Spleen (tissue), 11 donors: Measurements from ENCODE around the gene IGFL1. TPM values are rescaled to one million over a fixed set of nuclear protein-coding genes. Genes with fewer than 3 reads are reported as not detected.

Source experiments
- DNase-seq: peaks from one replicate; pipeline ENCODE4 v3.0.0-alpha.2; 2020
- H3K27ac ChIP-seq, 8 donors: fragments of 200-600 bp; sonication (generic) in 7 of 8; 1 replicate in 4 of 8; 2 replicates in 4 of 8; pipeline versions ENCODE4 v1.5.0 to v1.8.0; 2016 to 2021; ENCODE audit warnings: inconsistent platforms in 4 of 8, mild to moderate bottlenecking in 4 of 8, moderate library complexity in 1 of 8
- H3K27me3 ChIP-seq, 7 donors: fragments of 200-600 bp; sonication (generic) in 6 of 7; replicated peaks in 1 of 7; 1 replicate in 4 of 7; 2 replicates in 3 of 7; pipeline versions ENCODE4 v1.5.0 to v1.8.0; 2016 to 2021; ENCODE audit warnings: inconsistent platforms in 3 of 7, mild to moderate bottlenecking in 1 of 7
- H3K36me3 ChIP-seq, 6 donors: fragments of 200-600 bp; sonication (generic) in 5 of 6; 1 replicate in 4 of 6; 2 replicates in 2 of 6; pipeline versions ENCODE4 v1.5.0 to v1.8.0; 2016 to 2021; ENCODE audit warnings: inconsistent platforms in 2 of 6
- H3K4me1 ChIP-seq, 6 donors: fragments of 200-600 bp; sonication (generic) in 5 of 6; 1 replicate in 3 of 6; 2 replicates in 3 of 6; pipeline versions ENCODE4 v1.5.0 to v1.8.0; 2016 to 2021; ENCODE audit warnings: inconsistent platforms in 3 of 6
- H3K4me3 ChIP-seq, 8 donors: fragments of 200-600 bp; sonication (generic) in 7 of 8; 1 replicate in 4 of 8; 2 replicates in 4 of 8; pipeline versions ENCODE4 v1.5.0 to v1.8.0; 2016 to 2021; ENCODE audit warnings: inconsistent platforms in 4 of 8, mild to moderate bottlenecking in 4 of 8, moderate library complexity in 2 of 8
- H3K9me3 ChIP-seq, 8 donors: fragments of 200-600 bp; sonication (generic) in 7 of 8; 1 replicate in 4 of 8; 2 replicates in 4 of 8; pipeline versions ENCODE4 v1.5.0 to v1.8.0; 2016 to 2021; ENCODE audit warnings: inconsistent platforms in 4 of 8
- CTCF ChIP-seq, 11 experiments: fragments of 200-600 bp in 7 of 11; fragments of 450-650 bp in 4 of 11; sonication (generic) in 4 of 11; IDR thresholded peaks in 8 of 11; conservative IDR thresholded peaks in 3 of 11; 1 replicate in 7 of 11; 2 replicates in 4 of 11; pipeline versions ENCODE4 v1.4.0 to v1.8.0; 2016 to 2021; ENCODE audit warnings: antibody characterized with exemption in 11 of 11, inconsistent platforms in 4 of 11, mild to moderate bottlenecking in 1 of 11
- POLR2A ChIP-seq, 3 donors: fragments of 450-650 bp; IDR thresholded peaks; one replicate each; pipeline ENCODE4 v1.5.1; 2017; ENCODE audit warnings: antibody characterized with exemption in 3 of 3, mild to moderate bottlenecking in 1 of 3
- POLR2AphosphoS5 ChIP-seq, 3 donors: sonication (generic); formaldehyde crosslinking; IDR thresholded peaks; one replicate each; pipeline ENCODE4 v1.5.1; 2017; ENCODE audit warnings: antibody characterized with exemption in 3 of 3
- WGBS, 5 donors: extraction: QIAGEN DNeasy Blood & Tissue Kit in 3 of 5; methylation state at CpG; one replicate each; pipeline versions ENCODE4 v1.1.5 to v1.1.7; 2013 to 2018; 5-methylcytosine and 5-hydroxymethylcytosine counted together
- intact Hi-C: fragments of 100-400 bp; cut with DNase I; formaldehyde crosslinking; loops from one replicate; pipeline ENCODE4 v1.15.0; 2023; ENCODE audit warnings: low total_unique reads
- polyA plus RNA-seq, 3 donors: library from polyadenylated mRNA; stranded (reverse); fragments of 200-250 nt; gene quantifications; one replicate each; pipeline ENCODE4 v1.2.1, GENCODE V29; 2013
- total RNA-seq, 7 donors: library from RNA; depleted of rRNA in 3 of 7; stranded (reverse); fragments of >200 nt in 3 of 7; fragmentation: NEBNext Ultra II Directional in 4 of 7; extraction: Animal tissue kit (Norgen Biotek cat#: 25700) in 4 of 7; gene quantifications; one replicate each; pipeline versions ENCODE4 v1.1.0 to v1.2.1, GENCODE V29; 2016 to 2021
- donor health status: healthy with polysubstance abuse.
- donor health status: DM: no; HTN: no; CAD: no; lungs with moderate emphysema.
- donor health status: DM: no; HTN: no; CAD: no.
- donor health status: Bipolar disorder and iron deficiency.
- donor health status: healthy.
- donor health status: DM: no; HTN: no; CAD: no.
- donor health status: DM: yes; HTN: yes; CAD: no.

IGFL1 gene
- total and polyA plus RNA-seq, 10 donors: not detected

GRCh38 chr19:46213806-46214205 lies 15.7 kb upstream of the IGFL1 start:
- Histone ChIP-seq H3K9me3 (no peaks in the 10 kb centered on the region), H3K27ac (no peak overlapping the region), H3K27me3 (peaks cover 0 to 67% (median 0%) of the 10 kb centered on the region in 7 donors), H3K4me1 (peaks cover 0 to 9% (median 0%) of the 10 kb centered on the region in 6 donors), H3K4me3 (no peak overlapping the region), H3K36me3 (no peaks in the 10 kb centered on the region)
- no peak for DNase-seq
- WGBS, 5 donors: 85 to 92% (median 90%) methylated on average over 19 of the region's 19 CpGs
- intact Hi-C loops: no loop called here
- TF ChIP-seq POLR2AphosphoS5 (IDR thresholded peaks at IDR 0.05) (no peak), CTCF (IDR thresholded peaks at IDR 0.05 in 8 of 11, conservative IDR thresholded peaks at IDR 0.05 in 3 of 11) (no peak), POLR2A (IDR thresholded peaks at IDR 0.05) (no peak)

- TF ChIP-seq POLR2AphosphoS5 (IDR thresholded peaks at IDR 0.05) (no peak), CTCF (IDR thresholded peaks at IDR 0.05 in 8 of 11, conservative IDR thresholded peaks at IDR 0.05 in 3 of 11) (no peak), POLR2A (IDR thresholded peaks at IDR 0.05) (no peak)
Observed at GRCh38 chr19:46216612-46217011, 12.9 kb upstream of the IGFL1 start.

GRCh38 chr19:46217476-46217875 lies 12.1 kb upstream of the IGFL1 start:
- TF ChIP-seq CTCF (IDR thresholded peaks at IDR 0.05 in 8 of 11, conservative IDR thresholded peaks at IDR 0.05 in 3 of 11): no peak
- TF ChIP-seq POLR2A (IDR thresholded peaks at IDR 0.05): no peak
- no peak for TF ChIP-seq POLR2AphosphoS5 (IDR thresholded peaks at IDR 0.05)
- DNase-seq: no peak
- Histone ChIP-seq H3K36me3 (no peaks in the 10 kb centered on the region), H3K4me1 (no peaks in the 10 kb centered on the region), H3K27me3 (peaks cover 0 to 77% (median 0%) of the 10 kb centered on the region in 7 donors), H3K27ac (no peak overlapping the region), H3K4me3 (no peak overlapping the region), H3K9me3 (no peaks in the 10 kb centered on the region)
- intact Hi-C loops: no loop called here
- WGBS, 5 donors: 86 to 92% (median 89%) methylated on average over 9 of the region's 9 CpGs

More at GRCh38 chr19:46216612-46217011, 12.9 kb upstream of the IGFL1 start:
- Histone ChIP-seq H3K36me3 (no peaks in the 10 kb centered on the region), H3K4me3 (no peak overlapping the region), H3K27me3 (peaks cover 0 to 74% (median 0%) of the 10 kb centered on the region in 7 donors), H3K27ac (no peak overlapping the region), H3K9me3 (no peaks in the 10 kb centered on the region), H3K4me1 (peaks cover 0 to 2% (median 0%) of the 10 kb centered on the region in 6 donors)
- 51 to 68% (median 58%) methylated on average over 4 of the region's 4 CpGs for WGBS, 5 donors
- no peak for DNase-seq
- intact Hi-C loops: no loop called here

GRCh38 chr19:46218160-46218559 lies 11.4 kb upstream of the IGFL1 start:
- Histone ChIP-seq H3K36me3 (no peaks in the 10 kb centered on the region), H3K4me1 (no peaks in the 10 kb centered on the region), H3K9me3 (no peaks in the 10 kb centered on the region), H3K4me3 (no peak overlapping the region), H3K27ac (no peak overlapping the region), H3K27me3 (peaks cover 0 to 77% (median 0%) of the 10 kb centered on the region in 7 donors)
- intact Hi-C loops: no loop called here
- 13 to 23% (median 20%) methylated on average over 6 of the region's 6 CpGs for WGBS, 5 donors
- no peak for DNase-seq
- TF ChIP-seq CTCF (IDR thresholded peaks at IDR 0.05 in 8 of 11, conservative IDR thresholded peaks at IDR 0.05 in 3 of 11) (no peak), POLR2A (IDR thresholded peaks at IDR 0.05) (no peak), POLR2AphosphoS5 (IDR thresholded peaks at IDR 0.05) (no peak)
